Measurements from ENCODE around the gene ELAVL3. TPM values are rescaled to one million over a fixed set of nuclear protein-coding genes. Genes with fewer than 3 reads are reported as not detected.
A peak's percentile ranks its signal among the peaks of the same experiment; 100 is the strongest.

The ELAVL3 gene
- total RNA-seq, 4 donors from 2014 or later, result 0.95 TPM; not detected in 3

DNA sequence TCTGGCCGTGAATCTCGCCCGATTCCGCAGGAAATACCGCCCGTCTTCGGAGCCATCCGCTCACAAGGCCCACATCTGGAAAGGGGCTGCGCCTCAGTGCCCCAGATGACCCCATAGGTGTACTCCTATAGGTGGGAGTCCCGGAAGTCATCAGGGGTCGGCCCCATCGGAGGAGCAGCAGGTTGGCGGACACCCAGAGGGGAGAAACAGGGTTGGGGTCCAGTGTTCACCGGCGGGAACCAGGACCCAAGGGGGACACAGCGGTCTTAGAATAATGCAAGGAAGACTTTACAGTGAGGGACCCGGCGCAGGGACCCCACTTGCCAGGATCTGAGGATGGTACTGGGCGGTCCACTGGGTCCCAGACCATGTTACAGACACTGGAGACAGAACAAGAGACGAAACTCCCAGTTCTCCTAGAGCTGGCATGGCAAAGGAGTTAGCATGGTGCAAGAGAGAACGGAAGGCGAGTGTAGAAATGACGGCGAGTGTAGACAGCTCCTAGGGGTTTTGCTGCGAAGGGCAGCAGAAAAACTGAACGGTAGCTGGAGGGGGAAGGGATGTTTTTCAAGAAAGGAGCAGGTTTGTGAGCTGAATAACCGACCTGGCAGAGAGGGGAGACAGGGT is 57.6 kb downstream of the ELAVL3 start:
- peaks cover 0 to 51% of the 10 kb centered on the region in 2 donors for H3K27me3 ChIP-seq
- H3K36me3 ChIP-seq, result no peaks in the 10 kb centered on the region
- peaks cover 0 to 6% (median 0%) of the 10 kb centered on the region in 4 donors for H3K9me3 ChIP-seq
- TF ChIP-seq POLR2A (IDR thresholded peaks at IDR 0.05), result no peak
- TF ChIP-seq, protein P1, sequence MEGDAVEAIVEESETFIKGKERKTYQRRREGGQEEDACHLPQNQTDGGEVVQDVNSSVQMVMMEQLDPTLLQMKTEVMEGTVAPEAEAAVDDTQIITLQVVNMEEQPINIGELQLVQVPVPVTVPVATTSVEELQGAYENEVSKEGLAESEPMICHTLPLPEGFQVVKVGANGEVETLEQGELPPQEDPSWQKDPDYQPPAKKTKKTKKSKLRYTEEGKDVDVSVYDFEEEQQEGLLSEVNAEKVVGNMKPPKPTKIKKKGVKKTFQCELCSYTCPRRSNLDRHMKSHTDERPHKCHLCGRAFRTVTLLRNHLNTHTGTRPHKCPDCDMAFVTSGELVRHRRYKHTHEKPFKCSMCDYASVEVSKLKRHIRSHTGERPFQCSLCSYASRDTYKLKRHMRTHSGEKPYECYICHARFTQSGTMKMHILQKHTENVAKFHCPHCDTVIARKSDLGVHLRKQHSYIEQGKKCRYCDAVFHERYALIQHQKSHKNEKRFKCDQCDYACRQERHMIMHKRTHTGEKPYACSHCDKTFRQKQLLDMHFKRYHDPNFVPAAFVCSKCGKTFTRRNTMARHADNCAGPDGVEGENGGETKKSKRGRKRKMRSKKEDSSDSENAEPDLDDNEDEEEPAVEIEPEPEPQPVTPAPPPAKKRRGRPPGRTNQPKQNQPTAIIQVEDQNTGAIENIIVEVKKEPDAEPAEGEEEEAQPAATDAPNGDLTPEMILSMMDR (IDR thresholded peaks at IDR 0.05), result no peak
- no peak overlapping the region for H3K27ac ChIP-seq
- no peak for DNase-seq
- peaks cover 0 to 41% (median 30%) of the 10 kb centered on the region in 4 donors for H3K4me1 ChIP-seq
- H3K4me3 ChIP-seq, result no peak overlapping the region

DNA sequence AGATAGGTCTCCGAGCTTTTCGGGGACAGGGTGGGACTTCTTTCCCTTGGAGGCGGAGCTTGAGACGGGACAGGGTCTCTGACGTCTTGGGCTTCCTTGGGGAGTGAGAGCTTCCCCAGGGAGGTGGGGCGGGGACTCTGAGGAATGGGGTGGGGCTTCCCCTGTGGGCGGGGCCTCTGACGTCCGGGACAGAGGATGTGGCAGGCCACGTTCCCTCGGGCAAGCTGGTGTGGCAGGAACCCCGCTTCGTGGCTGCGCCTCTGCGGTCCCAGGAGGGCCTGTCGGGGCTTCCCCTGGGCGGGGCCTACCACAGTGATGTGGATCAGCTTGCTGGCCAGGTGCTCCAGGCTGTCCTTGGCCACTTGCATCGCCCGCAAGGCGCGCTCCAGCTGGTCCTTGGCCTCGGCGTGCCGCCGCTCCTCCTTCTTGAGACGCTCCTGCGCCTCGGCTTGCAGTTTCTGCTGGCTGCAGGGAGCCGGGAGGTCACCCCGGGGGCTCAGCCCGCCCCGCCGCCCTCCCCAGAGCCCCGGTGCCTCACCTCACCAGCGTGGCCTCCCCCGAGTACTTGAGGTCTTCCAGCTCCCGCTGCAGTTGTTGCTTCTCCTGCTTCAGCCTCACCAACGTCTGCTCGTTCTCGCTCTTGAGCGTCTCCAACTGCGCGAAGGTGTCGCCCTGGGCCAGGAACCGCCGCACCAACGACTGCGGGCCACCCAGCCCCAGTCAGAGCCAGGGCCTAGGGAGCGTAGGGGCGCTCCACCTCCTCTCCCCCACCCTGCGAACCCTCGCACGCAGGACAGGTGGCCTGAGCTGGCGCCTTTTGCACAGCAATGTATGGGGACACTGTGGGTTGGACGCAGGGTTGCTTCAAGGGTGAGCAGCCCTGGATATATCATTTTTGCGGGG is 58.4 kb downstream of the ELAVL3 start:
- Histone ChIP-seq H3K4me1 (peaks cover 0 to 41% (median 31%) of the 10 kb centered on the region in 4 donors), H3K9me3 (peaks cover 0 to 6% (median 0%) of the 10 kb centered on the region in 4 donors), H3K27me3 (peaks cover 0 to 53% of the 10 kb centered on the region in 2 donors), H3K27ac (peak overlapping the region in 2 of 4 donors; percentile 2 to 52), H3K36me3 (no peaks in the 10 kb centered on the region), H3K4me3 (peak overlapping the region in 3 of 4 donors; percentile 29 to 45 (median 37))
- DNase-seq, result peak; percentile 73 to 95 (median 89)
- TF ChIP-seq POLR2A (IDR thresholded peaks at IDR 0.05), result no peak
- TF ChIP-seq, protein P1 (IDR thresholded peaks at IDR 0.05), result no peak

DNA sequence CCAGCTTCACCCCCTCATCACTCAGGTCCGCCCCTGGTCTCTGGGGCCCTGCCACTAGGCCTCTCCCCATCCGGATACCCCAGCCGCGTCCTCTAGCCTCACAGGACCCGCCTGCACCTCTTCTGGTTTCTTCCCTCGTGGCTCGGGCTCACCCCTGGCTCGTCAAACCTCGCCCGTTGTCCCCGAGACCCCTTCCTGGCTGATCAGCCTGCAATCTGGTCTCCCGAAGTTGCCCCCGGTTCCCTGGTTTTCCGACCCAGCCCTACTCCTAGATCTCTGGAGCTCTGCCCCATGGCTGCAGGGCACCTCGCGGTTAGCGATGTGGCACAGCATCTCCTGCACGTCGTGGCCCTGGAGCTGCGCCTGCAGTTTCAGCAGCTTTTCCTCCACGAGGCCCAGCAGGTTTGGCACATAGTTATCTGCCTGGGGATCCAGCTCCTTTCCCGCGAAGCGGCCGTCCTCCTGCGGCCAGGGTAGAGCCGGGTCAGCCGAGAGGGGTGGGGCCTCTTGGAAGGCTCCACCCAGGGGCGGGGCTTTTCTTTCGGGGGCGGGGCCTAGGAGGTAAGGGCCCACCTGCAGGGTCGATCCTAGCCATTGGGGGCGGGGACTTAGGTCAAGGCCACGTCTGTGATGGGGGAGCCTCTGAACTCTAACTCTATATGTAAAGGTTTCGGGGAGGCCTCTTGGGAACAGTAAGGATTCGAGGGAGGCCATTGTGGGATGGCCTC is 59.3 kb downstream of the ELAVL3 start:
- Histone ChIP-seq H3K27me3 (peaks cover 0 to 53% of the 10 kb centered on the region in 2 donors), H3K27ac (peak overlapping the region in 1 of 4 donors; percentile 25), H3K4me3 (peak overlapping the region in 3 of 4 donors; percentile 37 to 42 (median 40)), H3K36me3 (no peaks in the 10 kb centered on the region), H3K9me3 (peaks cover 0 to 6% (median 0%) of the 10 kb centered on the region in 4 donors), H3K4me1 (peaks cover 0 to 41% (median 31%) of the 10 kb centered on the region in 4 donors)
- DNase-seq, result peak in 1 of 3 donors; percentile 62
- TF ChIP-seq, protein P1 (IDR thresholded peaks at IDR 0.05), result no peak
- TF ChIP-seq POLR2A (IDR thresholded peaks at IDR 0.05), result no peak

DNA sequence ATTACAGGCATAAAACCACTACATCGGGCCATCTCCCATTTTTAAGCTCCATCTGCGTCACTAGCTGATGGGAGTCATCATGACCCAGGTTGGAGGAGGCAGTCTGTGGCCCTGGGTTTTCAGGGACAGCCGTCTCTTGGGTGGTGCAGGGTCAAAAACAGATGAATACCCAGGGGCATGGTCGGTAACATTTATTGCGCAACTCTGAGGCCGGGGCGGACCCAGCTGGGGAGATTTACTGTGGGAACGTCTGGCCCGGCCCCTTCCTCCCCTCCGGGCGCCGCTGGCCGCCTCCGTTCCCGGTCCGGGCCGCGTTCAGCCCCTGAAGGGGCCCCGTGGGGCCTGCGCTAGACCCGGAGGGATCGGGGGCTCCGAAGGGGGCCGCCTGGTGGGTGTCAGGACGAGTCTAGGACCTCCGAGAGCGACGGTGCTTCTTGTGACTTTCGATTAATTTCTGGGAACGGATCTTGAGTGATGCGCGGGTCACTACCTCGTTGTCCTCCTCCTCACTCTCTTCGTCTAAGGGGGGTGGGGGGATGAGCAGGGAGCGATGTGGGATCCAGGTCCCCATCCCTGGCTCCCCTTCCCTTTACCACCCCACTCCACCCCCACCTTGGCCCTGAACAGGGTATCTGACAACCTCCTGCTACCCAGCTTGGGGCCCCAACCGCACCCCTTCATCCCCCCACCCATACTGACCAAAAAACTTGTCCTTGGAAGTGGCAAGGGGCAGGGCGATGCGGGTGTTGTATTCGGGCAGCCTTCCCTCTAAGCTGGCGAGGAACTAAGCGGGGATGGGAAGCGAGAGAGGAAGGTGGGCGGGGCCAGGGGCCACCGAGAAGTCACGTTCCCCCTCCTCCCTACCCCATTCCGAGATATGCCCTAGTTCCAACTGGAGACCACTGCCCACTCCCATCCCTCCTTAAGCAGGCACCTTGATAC is 60.1 kb downstream of the ELAVL3 start:
- DNase-seq, result peak in 1 of 3 donors; percentile 61
- Histone ChIP-seq H3K36me3 (no peaks in the 10 kb centered on the region), H3K27me3 (peaks cover 0 to 53% of the 10 kb centered on the region in 2 donors), H3K4me1 (peaks cover 0 to 41% (median 31%) of the 10 kb centered on the region in 4 donors), H3K27ac (peak overlapping the region in 3 of 4 donors; percentile 6 to 39 (median 25)), H3K9me3 (peaks cover 0 to 6% (median 0%) of the 10 kb centered on the region in 4 donors), H3K4me3 (peak overlapping the region in 3 of 4 donors; percentile 24 to 42 (median 40))
- TF ChIP-seq POLR2A (IDR thresholded peaks at IDR 0.05), result no peak
- TF ChIP-seq, protein P1 (IDR thresholded peaks at IDR 0.05), result no peak

Data from Peyer's patch (tissue), 4 donors.